HG03457 (cell line): ENCODE measurements around the gene SARNP.

ENCODE experiments used
- ATAC-seq: cut with Tn5 transposase; IDR thresholded peaks from one replicate; pipeline ENCODE4 v1.9.1; 2021; ENCODE audit warnings: moderate number of reproducible peaks; ENCODE audit not compliant: unreplicated experiment

SARNP gene

DNA sequence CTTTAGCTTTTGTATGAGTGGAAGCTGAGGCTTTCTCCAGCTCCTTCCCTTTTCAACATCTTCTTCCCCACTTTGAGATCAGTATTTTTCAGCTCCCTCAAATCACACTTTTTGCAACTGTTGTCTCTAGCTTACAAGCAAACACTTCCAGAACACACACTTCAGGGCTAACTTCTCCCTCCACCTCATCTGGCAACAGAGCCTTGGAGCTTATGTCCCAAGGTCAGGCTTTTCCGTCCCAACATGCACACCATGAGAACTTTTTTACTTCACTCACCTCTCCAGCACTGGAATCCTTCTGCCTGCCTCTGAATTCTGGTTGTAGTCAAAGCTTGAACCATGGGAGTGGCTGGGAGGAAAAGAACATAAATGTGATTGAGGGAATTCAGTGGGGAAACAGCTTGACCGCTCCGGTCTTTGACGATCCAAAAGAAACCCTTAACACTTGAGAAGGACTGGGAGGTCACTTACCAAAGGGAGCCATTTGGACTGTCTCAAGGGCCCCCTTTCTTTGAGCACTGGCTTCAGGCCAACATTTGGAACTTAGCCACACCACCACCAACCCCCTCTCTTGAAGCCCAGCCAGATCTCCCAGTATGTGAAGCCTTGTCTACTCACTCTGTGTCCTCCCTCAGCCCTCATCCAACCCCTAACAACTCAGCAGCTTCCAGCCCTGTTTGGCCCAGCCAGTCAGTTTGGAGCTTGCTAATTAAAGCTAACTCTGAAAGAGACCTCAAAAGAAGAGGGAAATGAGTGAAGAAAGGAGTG is 105.6 kb downstream of the SARNP start:
- ATAC-seq = no peak

DNA sequence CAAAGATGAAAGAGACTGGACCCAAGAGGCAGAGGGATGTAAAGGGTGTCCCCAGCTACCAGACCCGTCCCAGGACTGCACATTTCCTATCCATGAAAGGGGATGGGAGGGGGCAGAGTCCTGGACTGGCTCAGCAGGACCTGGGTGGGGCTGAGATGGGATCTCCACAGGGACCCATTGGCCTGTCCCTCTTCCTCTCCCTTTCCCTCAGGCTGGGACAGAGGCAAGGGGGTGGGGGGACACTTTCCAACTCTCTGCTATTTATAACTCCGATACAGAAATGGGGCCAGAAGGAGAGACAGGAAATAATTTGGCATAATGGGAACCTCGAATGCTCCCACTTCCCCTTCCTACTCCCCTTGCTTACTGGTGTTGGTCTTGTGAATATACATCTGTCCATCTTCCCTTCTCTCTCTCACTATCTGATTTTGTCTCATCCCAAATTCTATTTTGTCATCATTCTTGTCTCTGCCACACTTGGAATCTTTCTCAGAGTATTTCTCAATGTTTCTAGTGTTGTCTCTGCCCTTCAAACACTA is 108.8 kb downstream of the SARNP start:
- no peak for ATAC-seq

DNA sequence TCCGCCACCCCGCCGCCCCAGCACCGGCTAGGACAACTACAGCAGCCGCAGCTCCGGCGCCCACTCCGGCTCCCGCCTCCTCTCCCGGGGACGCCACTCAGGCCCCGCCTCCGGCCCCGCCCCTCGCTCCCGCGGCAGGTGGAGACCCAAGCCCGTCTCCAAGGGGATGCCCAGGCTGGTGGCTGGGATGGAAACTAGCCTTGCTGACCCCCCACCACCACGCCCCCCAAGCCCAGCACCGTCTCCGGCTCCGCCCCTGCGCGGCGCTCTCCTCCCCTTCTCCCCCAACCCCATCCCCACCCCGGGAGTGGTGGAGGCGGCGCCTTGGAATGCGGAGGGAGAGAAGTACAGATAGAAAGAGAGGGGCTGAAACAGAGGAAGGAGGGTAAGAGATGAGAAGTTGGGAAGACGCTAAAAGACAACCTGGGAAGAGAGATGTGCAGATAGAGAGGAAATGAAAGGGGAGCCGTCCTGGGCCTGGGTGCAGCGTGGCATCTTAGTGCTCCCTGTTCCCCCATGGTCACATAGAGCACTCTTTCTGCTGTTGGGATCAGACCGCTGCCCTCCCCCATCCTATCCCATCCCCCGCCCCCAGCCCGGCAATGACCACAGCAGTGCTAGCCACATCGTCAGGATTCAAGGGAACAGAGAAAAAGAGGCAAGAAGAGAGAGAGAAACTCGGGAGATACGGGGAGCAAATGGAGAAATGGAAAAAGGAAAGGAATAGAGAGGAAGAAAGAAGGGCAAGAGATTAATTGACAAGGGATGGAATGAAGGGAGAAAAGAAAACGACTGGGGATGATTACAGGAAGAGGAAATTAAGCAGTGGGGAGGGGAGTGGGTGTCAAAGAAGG is 109.5 kb downstream of the SARNP start, which contains the start of gene ITGA7:
ITGA7 (minus strand) TSS at position 64 of the 854 bp plus-strand sequence. CDS start 222 bp downstream, outside the sequence.
- ATAC-seq = no peak
